ENCODE results near the gene MEGF11. TPM values are rescaled to one million over a fixed set of nuclear protein-coding genes. Genes with fewer than 3 reads are reported as not detected.

Gene MEGF11
- total RNA-seq, 1 experiment from 2014 or later = 2.3 TPM

- TF ChIP-seq POLR2AphosphoS5 (IDR thresholded peaks at IDR 0.05; ENCODE audit: low read depth, low read length) = no peak
- no peak for TF ChIP-seq REST (IDR thresholded peaks at IDR 0.05; ENCODE audit: low read depth)
- TF ChIP-seq CBX3 (IDR thresholded peaks at IDR 0.05; ENCODE audit: low read depth) = no peak
- TF ChIP-seq POLR2A (IDR thresholded peaks at IDR 0.05; ENCODE audit: borderline replicate concordance, extremely low read depth, insufficient read depth, insufficient read length) = no peak
- no peak for TF ChIP-seq ELF1 (IDR thresholded peaks at IDR 0.05; ENCODE audit: borderline replicate concordance, low read depth)
- no peak for TF ChIP-seq TCF7L2 (IDR thresholded peaks at IDR 0.05; ENCODE audit: borderline replicate concordance, extremely low read depth, insufficient read depth, insufficient read length)
- TF ChIP-seq RAD21 (IDR thresholded peaks at IDR 0.05; ENCODE audit: low read depth) = no peak
- no peak for TF ChIP-seq ZFX (IDR thresholded peaks at IDR 0.05)
- TF ChIP-seq ZNF274 (IDR thresholded peaks at IDR 0.05; ENCODE audit: low read depth, low read length) = no peak
- no peak for TF ChIP-seq SIN3A (IDR thresholded peaks at IDR 0.05; ENCODE audit: low read depth)
- no peak for TF ChIP-seq FOSL1 (IDR thresholded peaks at IDR 0.05; ENCODE audit: low read depth)
- TF ChIP-seq SP1 (IDR thresholded peaks at IDR 0.05; ENCODE audit: low read depth) = no peak
- TF ChIP-seq YY1 (IDR thresholded peaks at IDR 0.05; ENCODE audit: extremely low read depth, insufficient replicate concordance, low read depth, low read length) = no peak
- intact Hi-C loops (cut with micrococcal nuclease) = no loop called here
- no peaks in the 10 kb centered on the region for H3K9me2 ChIP-seq (ENCODE audit: insufficient read depth)
- no peak overlapping the region for H3K9ac ChIP-seq (ENCODE audit: low read length)
- no peaks in the 10 kb centered on the region for H3K79me2 ChIP-seq (ENCODE audit: insufficient read depth, low read length)
- RAD21 ChIA-PET (ENCODE audit: low non-redundant PET in 1 of 2, low total read pairs in 2 of 2, uncharacterized antibody in 2 of 2, unreplicated experiment in 2 of 2) = no interaction called here
- H3K4me3 ChIP-seq (replicated peaks in 1 of 2; ENCODE audit: low read depth in 1 of 2, low read length in 2 of 2) = no peak overlapping the region
- no peak for ATAC-seq
- POLR2A ChIA-PET = no interaction called here
- H3K4me2 ChIP-seq (ENCODE audit: low read length) = no peak overlapping the region
- no peak for DNase-seq (ENCODE audit: low read depth, low spot score)
- no TSS peak for BruUV-seq (replicated peaks)
- no peaks in the 10 kb centered on the region for H3K36me3 ChIP-seq (ENCODE audit: control insufficient read depth in 1 of 2, insufficient read depth in 2 of 2, low read length in 2 of 2)
- H3K4me1 ChIP-seq (ENCODE audit: control insufficient read depth in 1 of 2, insufficient read depth in 2 of 2, low read length in 2 of 2) = no peaks in the 10 kb centered on the region
- H3K27me3 ChIP-seq (ENCODE audit: insufficient read depth, low read length) = no peaks in the 10 kb centered on the region
- H3K27ac ChIP-seq (ENCODE audit: low read depth, low read length) = no peak overlapping the region
- CTCF ChIA-PET = no interaction called here
- no peaks in the 10 kb centered on the region for H3K9me3 ChIP-seq (ENCODE audit: control insufficient read depth in 1 of 2, insufficient read depth in 1 of 2, low read depth in 1 of 2, low read length in 2 of 2)
- no peak overlapping the region for H2AFZ ChIP-seq (ENCODE audit: low read depth, low read length, poor library complexity, severe bottlenecking)
- no peaks in the 10 kb centered on the region for H4K20me1 ChIP-seq (ENCODE audit: insufficient read depth)
These were observed 91.9 kb downstream of the MEGF11 start for GRCh38 chr15:66161575-66162118.
